Gastroesophageal sphincter (tissue), 3 donors: ENCODE data around the gene GTF2F2.

Experiments used
- CTCF ChIP-seq, 4 experiments: fragments of 200-600 bp in 2 of 4; fragments of 450-650 bp in 2 of 4; sonication (generic) in 1 of 4; IDR thresholded peaks; one replicate each; pipeline ENCODE4 v1.5.1; 2017 to 2019; ENCODE audit warnings: antibody characterized with exemption in 4 of 4, mild to moderate bottlenecking in 2 of 4, moderate library complexity in 2 of 4
- POLR2A ChIP-seq, 2 donors: fragments of 450-650 bp; IDR thresholded peaks; one replicate each; pipeline ENCODE4 v1.6.1; 2017; ENCODE audit warnings: antibody characterized with exemption in 2 of 2, mild to moderate bottlenecking in 2 of 2, moderate library complexity in 1 of 2
- POLR2AphosphoS5 ChIP-seq: sonication (generic); formaldehyde crosslinking; IDR thresholded peaks from one replicate; pipeline ENCODE4 v1.6.1; 2017; ENCODE audit warnings: antibody characterized with exemption

- TF ChIP-seq POLR2A (IDR thresholded peaks at IDR 0.05) (no peak), POLR2AphosphoS5 (no peak), CTCF (IDR thresholded peaks at IDR 0.05) (no peak)
These were observed 210.9 kb downstream of the GTF2F2 start for GRCh38 chr13:45331123-45331619.
